ENCODE data around the gene AP2A2.

Gene AP2A2

GRCh38 chr11:1034001-1034400, 108.3 kb downstream of the AP2A2 start:
- peaks cover 72% of the 10 kb centered on the region for H3K36me3 Mint-ChIP-seq (ENCODE audit: low read depth)
- H3K9me3 Mint-ChIP-seq: peaks cover 6% of the 10 kb centered on the region
- no peak overlapping the region for H3K27ac Mint-ChIP-seq
- peaks cover 1% of the 10 kb centered on the region for H3K27me3 Mint-ChIP-seq
- H3K4me3 Mint-ChIP-seq: no peak overlapping the region
- intact Hi-C loops (cut with micrococcal nuclease): no loop called here
- peaks cover 10% of the 10 kb centered on the region for H3K4me1 Mint-ChIP-seq (ENCODE audit: low read depth)

GRCh38 chr11:1034456-1035295, 109.0 kb downstream of the AP2A2 start:
- no peak overlapping the region for H3K4me3 Mint-ChIP-seq
- intact Hi-C loops (cut with micrococcal nuclease): no loop called here
- peaks cover 1% of the 10 kb centered on the region for H3K27me3 Mint-ChIP-seq
- peaks cover 72% of the 10 kb centered on the region for H3K36me3 Mint-ChIP-seq (ENCODE audit: low read depth)
- peaks cover 10% of the 10 kb centered on the region for H3K4me1 Mint-ChIP-seq (ENCODE audit: low read depth)
- peaks cover 6% of the 10 kb centered on the region for H3K9me3 Mint-ChIP-seq
- H3K27ac Mint-ChIP-seq: no peak overlapping the region

- Mint-ChIP-seq H3K4me3 (no peak overlapping the region), H3K27ac (no peak overlapping the region), H3K27me3 (peaks cover 4% of the 10 kb centered on the region), H3K4me1 (ENCODE audit: low read depth) (peaks cover 10% of the 10 kb centered on the region), H3K36me3 (ENCODE audit: low read depth) (peaks cover 70% of the 10 kb centered on the region), H3K9me3 (peaks cover 6% of the 10 kb centered on the region)
- intact Hi-C loops (cut with micrococcal nuclease): no loop called here
Measured at GRCh38 chr11:1035577-1036283, 110.1 kb downstream of the AP2A2 start.

GRCh38 chr11:1036303-1036923, 110.7 kb downstream of the AP2A2 start, which contains the start of gene MUC6:
Gene MUC6 (minus strand): TSS chr11:1036718. CDS start chr11:1036655, 63 bp downstream.
- no peak within 1 kb of the TSS for H3K4me3 Mint-ChIP-seq
- peaks cover 10% of the 10 kb centered on the region for H3K4me1 Mint-ChIP-seq (ENCODE audit: low read depth)
- H3K9me3 Mint-ChIP-seq: peaks cover 6% of the 10 kb centered on the region
- intact Hi-C loops (cut with micrococcal nuclease): no loop called here
- H3K27me3 Mint-ChIP-seq: peaks cover 4% of the 10 kb centered on the region
- peaks cover 65% of the 10 kb centered on the region for H3K36me3 Mint-ChIP-seq (ENCODE audit: low read depth)
- H3K27ac Mint-ChIP-seq: no peak within 1 kb of the TSS

- Mint-ChIP-seq H3K4me1 (ENCODE audit: low read depth) (peaks cover 6% of the 10 kb centered on the region), H3K9me3 (peaks cover 4% of the 10 kb centered on the region), H3K36me3 (ENCODE audit: low read depth) (peaks cover 62% of the 10 kb centered on the region), H3K27ac (no peak overlapping the region), H3K4me3 (no peak overlapping the region), H3K27me3 (peaks cover 4% of the 10 kb centered on the region)
- intact Hi-C loops (cut with micrococcal nuclease): no loop called here
Measured at GRCh38 chr11:1036931-1037330, 111.3 kb downstream of the AP2A2 start.

GRCh38 chr11:1037506-1038055, 111.9 kb downstream of the AP2A2 start:
- Mint-ChIP-seq H3K36me3 (ENCODE audit: low read depth) (peaks cover 62% of the 10 kb centered on the region), H3K27ac (no peak overlapping the region)

GRCh38 chr11:1038361-1038760, 112.7 kb downstream of the AP2A2 start:
- Mint-ChIP-seq H3K4me1 (ENCODE audit: low read depth) (no peaks in the 10 kb centered on the region), H3K4me3 (no peak overlapping the region), H3K9me3 (no peaks in the 10 kb centered on the region), H3K27me3 (peaks cover 3% of the 10 kb centered on the region), H3K36me3 (ENCODE audit: low read depth) (peaks cover 62% of the 10 kb centered on the region), H3K27ac (no peak overlapping the region)
- intact Hi-C loops (cut with micrococcal nuclease): no loop called here

More at GRCh38 chr11:1037506-1038055, 111.9 kb downstream of the AP2A2 start:
- intact Hi-C loops (cut with micrococcal nuclease): no loop called here
- Mint-ChIP-seq H3K27me3 (peaks cover 3% of the 10 kb centered on the region), H3K4me1 (ENCODE audit: low read depth) (no peaks in the 10 kb centered on the region), H3K9me3 (no peaks in the 10 kb centered on the region), H3K4me3 (no peak overlapping the region)

- no peak overlapping the region for H3K27ac Mint-ChIP-seq
- H3K36me3 Mint-ChIP-seq (ENCODE audit: low read depth): peaks cover 62% of the 10 kb centered on the region
- H3K27me3 Mint-ChIP-seq: peaks cover 6% of the 10 kb centered on the region
- no peaks in the 10 kb centered on the region for H3K9me3 Mint-ChIP-seq
- no peak overlapping the region for H3K4me3 Mint-ChIP-seq
- H3K4me1 Mint-ChIP-seq (ENCODE audit: low read depth): no peaks in the 10 kb centered on the region
- intact Hi-C loops (cut with micrococcal nuclease): no loop called here
Measured at GRCh38 chr11:1038921-1039320, 113.3 kb downstream of the AP2A2 start.

- H3K4me3 Mint-ChIP-seq: no peak overlapping the region
- H3K27me3 Mint-ChIP-seq: peaks cover 9% of the 10 kb centered on the region
- peaks cover 69% of the 10 kb centered on the region for H3K36me3 Mint-ChIP-seq (ENCODE audit: low read depth)
- H3K27ac Mint-ChIP-seq: no peak overlapping the region
- intact Hi-C loops (cut with micrococcal nuclease): no loop called here
- no peaks in the 10 kb centered on the region for H3K9me3 Mint-ChIP-seq
- no peaks in the 10 kb centered on the region for H3K4me1 Mint-ChIP-seq (ENCODE audit: low read depth)
Measured at GRCh38 chr11:1039481-1040427, 114.1 kb downstream of the AP2A2 start.

- peaks cover 14% of the 10 kb centered on the region for H3K27me3 Mint-ChIP-seq
- intact Hi-C loops (cut with micrococcal nuclease): no loop called here
- H3K4me3 Mint-ChIP-seq: no peak overlapping the region
- no peak overlapping the region for H3K27ac Mint-ChIP-seq
- peaks cover 69% of the 10 kb centered on the region for H3K36me3 Mint-ChIP-seq (ENCODE audit: low read depth)
- no peaks in the 10 kb centered on the region for H3K9me3 Mint-ChIP-seq
- H3K4me1 Mint-ChIP-seq (ENCODE audit: low read depth): no peaks in the 10 kb centered on the region
Measured at GRCh38 chr11:1040428-1041148, 114.9 kb downstream of the AP2A2 start.

- intact Hi-C loops (cut with micrococcal nuclease): no loop called here
- no peaks in the 10 kb centered on the region for H3K9me3 Mint-ChIP-seq
- no peak overlapping the region for H3K27ac Mint-ChIP-seq
- no peaks in the 10 kb centered on the region for H3K4me1 Mint-ChIP-seq (ENCODE audit: low read depth)
- H3K36me3 Mint-ChIP-seq (ENCODE audit: low read depth): peaks cover 71% of the 10 kb centered on the region
- H3K4me3 Mint-ChIP-seq: no peak overlapping the region
- H3K27me3 Mint-ChIP-seq: peaks cover 14% of the 10 kb centered on the region
Measured at GRCh38 chr11:1041149-1041467, 115.4 kb downstream of the AP2A2 start.

- Mint-ChIP-seq H3K27ac (no peak overlapping the region), H3K4me1 (ENCODE audit: low read depth) (no peaks in the 10 kb centered on the region), H3K36me3 (ENCODE audit: low read depth) (peaks cover 73% of the 10 kb centered on the region), H3K27me3 (peaks cover 17% of the 10 kb centered on the region), H3K4me3 (no peak overlapping the region), H3K9me3 (no peaks in the 10 kb centered on the region)
- intact Hi-C loops (cut with micrococcal nuclease): no loop called here
Measured at GRCh38 chr11:1041471-1041870, 115.8 kb downstream of the AP2A2 start.

Data from dendritic cell treated with granulocyte-macrophage colony-stimulating factor and Interleukin-4, amounts not matched to agents 40 ng/mL and 50 ng/mL, for 4 days (primary cell).